OCI-M1 (cell line): ENCODE data around the gene FGR.

ENCODE experiments used
- DNase-seq: peaks from one replicate; lab custom pipeline; 2025; lab: John Stamatoyannopoulos, UW

FGR gene

DNA sequence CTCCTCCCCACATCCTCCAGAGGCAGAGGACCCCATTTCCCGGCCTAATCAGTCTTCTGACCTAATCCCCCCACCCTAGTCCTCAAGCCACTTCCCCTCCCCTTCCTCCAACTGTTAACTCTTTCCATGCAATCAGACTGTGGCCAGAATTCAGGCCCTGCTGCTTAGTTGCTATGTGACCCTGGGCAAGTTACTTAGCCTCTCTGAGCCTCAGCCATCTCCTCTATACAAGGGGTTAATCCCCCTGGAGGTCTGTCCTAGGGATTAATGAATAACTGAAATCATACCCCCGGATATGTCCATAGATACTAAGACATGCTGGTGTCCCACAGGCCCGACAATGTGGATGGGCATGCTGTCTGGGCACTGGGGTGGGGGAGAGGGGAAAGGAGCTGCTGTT, 49.3 kb downstream of the FGR start:
- DNase-seq = no peak

DNA sequence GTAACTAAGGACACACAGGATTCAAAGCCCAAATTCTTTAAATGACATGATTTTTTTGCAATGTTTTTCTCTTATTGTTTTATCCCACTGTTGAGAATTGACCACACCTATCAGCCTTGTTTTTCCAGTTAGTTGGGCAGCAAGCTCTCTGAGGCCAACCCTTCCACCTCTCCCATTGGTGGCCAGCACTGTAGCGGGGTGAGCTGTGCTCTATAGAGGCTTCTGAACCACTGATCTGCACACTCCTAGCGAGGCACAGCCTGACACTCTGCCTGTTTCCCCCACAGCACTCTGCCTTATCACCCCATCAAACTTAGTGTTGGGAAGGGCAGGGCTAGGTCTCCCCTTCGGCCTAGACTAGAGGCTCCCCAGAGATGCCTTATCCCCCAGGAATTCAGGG, 50.5 kb downstream of the FGR start:
- no peak for DNase-seq

DNA sequence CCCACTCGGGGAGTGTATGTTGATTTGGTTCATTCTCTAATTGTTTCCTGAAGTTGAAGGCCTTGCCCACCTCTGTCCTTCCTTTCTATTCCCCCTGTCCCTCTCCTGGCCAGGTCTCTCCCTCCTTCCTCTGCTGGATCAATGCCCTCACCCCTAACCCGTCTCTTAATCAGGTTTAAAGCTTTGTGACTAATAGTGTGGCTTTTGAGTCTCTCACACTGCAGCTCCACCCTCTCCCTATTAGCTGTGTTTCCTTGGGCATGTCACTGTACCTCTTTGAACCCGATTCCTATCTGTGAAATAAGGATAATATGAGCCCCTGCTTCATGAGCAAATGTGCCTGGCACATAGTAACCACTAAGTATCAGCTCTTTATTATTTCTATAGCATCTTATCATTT, 51.5 kb downstream of the FGR start:
- DNase-seq = no peak

DNA sequence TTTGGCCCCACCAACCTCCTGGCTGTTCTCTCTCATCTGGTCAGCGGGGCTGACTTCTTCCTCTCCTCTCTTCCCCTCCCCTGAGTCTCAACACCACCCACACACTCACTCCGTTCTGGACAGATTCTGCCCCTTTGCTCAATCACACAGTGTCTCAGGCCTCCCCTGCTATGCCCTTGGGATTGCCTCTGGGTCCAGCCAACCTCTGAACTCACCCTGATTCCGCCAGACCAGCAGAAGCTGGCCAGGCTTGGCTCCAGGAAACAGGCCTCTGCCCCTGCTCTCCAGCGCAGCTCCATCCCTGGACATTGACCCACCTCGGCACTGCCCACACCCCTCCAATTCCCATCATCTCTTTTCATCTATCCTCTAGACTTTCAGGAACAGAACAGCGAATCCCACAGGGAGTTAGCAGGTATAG, 53.2 kb downstream of the FGR start:
- no peak for DNase-seq

DNA sequence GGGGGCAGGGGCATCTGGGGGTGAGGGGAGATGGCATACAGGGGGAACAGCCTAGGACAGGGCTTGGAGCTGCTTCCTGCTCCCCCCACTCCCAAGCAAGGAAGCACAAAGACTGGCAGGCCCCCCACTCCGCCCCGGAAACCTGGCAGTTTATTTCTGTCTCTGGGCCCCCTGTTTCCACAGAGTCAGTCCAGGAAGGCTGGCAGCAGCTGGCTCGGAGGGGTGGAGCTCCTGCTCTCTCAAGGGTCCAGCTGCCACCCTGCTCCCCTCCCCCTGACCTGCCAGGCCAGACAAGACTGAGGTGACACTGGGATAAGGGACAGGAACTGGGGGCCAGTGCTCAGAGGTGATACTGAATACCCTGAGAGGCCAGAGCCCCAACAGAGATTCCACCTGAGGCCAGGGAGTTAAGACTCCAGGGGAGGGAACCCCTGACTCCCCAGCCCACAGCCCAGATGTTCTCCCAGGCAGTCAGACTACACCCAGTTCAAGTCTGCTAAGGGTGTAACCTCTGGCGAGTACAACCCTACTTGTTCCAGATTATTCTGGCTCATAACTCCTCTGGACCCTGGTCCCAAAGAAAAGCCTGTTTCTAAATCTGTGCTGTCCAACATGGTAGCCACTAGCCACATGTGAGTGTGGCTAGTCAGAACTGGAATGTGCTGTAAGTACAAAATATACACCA, 57.3 kb downstream of the FGR start:
- DNase-seq = no peak

DNA sequence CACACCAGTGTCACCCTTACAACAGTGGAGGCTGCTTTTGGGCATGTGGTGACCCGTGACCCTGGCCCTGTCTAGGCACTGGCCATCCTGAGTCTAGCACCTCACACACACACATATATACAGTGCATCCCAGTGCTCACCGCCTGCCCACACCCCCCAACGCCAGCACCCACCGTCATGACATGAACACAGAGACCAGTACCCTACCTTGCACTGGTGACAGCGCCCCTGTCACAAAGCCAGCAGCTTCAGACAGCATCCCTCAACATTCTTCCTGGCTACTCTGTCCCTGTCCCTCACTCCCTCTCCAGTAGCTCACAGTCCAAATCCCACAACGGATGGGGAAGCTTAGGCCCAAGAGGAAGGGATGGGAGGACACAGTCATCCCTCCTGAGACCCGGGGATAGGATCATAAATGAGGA, 58.2 kb downstream of the FGR start:
- no peak for DNase-seq

DNA sequence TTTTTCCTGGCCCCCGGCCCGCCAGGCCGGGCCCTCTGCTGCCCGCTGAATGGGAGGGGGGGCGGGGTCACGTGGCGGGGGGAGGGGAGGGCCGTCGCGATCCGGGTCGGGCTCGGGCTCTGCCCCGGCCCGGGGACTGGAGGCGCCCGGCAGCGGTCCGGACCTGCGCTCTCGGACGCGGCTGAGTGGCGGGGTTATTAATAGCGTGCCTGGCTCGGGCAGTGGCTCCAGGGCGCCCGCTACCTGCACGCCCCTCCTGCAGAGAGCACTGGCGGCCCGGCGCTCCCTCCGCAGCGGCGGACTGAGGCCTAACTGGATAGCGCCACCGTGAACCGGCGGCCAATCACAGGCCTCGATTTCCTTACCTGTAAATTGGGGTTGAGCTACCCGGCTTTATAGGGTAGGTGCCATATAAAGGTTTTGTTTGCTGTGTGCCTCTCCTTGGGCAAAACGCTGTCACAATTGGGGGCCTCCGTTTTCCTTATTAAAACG, 59.1 kb downstream of the FGR start:
- DNase-seq = no peak

DNA sequence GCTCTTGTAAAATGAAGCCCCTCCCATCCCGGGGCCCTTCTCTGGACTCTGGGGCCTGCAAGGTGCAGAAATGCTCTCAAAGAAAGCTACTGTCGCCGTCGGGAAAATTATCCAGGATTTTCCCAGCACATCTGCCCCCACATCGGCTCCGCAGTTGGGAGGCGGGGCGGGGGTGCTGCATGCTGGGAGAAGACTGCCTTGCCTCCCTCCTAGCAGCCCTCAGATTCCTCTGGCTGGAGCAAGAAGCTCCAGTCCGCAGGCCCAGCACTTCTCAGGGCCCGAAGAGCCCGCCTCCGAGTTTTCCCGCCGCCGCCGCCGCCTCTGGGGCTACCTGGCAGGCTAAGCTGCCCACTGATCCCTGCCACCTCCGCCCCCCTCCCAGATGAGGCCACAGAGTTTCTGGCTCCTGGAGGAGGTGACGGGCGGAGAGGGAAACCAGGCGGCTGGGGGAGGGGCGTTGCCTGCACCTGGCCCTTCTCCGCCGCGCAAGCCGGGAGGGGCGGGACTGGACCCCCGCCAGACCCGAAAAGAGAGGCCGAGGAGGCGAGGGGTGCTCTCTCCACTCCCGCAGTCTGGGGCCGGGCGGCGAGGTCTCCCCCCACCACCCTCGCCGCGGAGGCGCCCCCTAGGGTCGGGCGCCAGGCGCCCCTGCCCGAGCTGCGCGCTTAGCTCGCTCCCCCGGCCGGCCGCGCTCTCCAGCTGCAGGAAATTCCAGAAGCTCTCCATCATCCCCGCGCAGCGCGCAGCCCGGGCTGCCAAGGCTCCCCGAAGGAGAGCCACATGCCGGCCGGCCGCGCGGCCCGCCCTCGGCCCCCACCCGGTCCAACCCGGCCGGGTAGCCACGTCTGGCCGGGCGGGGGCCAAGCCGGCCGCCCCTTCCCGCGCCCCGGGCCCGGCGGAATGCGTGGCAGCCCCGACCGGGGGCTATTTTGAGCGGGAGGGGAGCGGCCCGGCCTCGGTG, 59.8 kb downstream of the FGR start:
- DNase-seq = no peak

DNA sequence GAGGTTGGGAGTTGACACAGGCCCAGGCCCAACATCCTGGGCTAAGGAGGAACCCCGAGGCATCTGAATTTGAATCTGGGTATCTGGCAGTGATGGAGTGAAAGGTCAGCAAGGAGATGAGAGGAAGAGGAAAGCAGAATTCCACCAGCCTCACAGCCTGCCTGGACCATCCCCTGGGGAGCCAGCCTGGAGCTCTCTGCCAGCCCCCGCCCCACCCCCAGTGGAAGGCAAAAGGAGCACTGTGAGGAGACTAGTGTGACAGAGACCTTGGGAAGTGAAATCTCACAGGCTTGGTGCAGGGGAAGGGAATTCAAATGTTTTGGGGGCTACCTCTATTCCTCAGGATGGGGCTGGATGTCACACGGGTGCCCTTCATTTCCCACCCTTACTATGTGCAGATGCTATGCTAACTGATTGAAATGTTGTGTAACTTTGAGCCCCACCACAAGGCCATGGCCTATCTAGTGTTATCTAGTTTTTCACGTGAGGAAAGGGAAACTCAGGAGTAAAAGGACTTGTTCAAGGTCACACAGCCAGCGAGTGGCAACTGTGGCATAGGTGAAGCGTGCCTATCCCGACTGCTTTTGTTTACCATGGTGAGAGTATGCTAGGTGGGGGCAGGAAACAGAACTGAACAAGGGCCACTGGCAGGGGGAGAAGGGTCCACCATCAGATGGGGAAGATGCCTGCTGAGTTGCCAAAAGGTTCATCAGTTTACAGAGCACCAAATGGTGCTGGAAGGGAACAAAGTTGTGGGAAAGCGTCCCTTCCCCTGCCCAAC, 60.8 kb downstream of the FGR start:
- DNase-seq = peak; percentile 25

DNA sequence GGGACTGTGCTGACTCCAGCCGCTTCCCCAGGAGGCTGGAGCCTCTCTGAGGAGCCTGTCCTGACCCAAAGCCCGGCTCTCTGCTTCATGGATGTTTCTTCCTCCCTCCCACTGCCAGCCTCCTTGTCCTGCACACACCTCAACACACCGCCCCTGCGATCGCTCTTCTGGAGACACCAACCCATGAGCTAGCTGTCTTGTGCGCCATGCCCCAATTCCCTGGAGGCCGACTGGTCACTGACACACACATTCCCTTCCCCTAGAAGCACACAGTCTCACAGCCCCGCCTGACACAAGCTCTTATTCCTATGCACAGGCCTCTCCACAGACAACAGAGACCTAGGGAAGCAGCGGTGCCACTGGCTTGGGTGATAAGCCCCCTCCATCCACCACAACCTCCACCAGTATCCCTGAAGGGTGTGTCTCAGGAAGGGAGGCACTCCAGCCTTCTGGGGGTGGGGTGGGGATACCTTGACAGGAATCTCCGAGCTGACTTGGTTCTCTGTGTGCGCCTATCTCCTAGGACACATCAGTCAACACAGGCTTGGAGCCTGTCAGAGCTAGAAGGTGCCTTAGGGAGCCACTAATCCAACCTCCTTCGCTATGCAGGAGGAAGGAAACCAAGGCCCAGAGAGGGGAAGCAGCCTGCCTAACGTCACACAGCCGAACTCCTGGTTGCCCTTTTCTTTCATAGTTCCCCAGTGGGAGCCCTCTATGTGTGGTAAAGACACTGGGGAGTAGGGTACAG, 62.1 kb downstream of the FGR start:
- DNase-seq = no peak

DNA sequence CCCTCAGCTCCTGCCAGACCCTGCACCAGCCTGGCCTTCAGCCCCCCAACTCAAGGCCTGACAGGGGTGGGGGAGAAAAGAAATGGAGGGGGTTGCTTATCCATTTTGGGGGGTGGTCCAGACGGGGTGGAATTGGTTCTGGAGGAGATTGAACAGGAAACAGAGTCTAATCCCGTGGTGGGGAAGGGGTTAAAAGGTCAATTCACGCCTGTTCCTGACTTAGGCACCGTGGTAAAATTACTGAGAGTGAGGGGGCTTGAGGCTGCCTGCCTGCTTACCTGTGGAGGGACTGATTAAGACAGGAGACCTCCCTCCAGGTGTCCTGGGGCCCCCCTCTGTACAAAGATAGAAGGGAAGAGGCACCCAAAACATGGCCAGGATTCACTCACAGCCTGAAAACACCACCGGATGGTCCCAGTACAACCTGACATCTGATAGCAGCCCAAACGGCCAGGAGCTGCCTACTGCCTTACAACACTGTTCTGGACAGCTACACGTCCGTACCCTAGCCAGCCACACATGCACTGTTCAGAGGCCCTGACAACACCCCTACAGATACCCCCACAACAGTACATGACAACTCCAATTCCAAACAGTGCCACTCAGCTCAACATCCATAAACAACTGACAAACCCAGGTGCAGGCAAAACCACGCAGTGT, 62.8 kb downstream of the FGR start:
- DNase-seq = no peak

DNA sequence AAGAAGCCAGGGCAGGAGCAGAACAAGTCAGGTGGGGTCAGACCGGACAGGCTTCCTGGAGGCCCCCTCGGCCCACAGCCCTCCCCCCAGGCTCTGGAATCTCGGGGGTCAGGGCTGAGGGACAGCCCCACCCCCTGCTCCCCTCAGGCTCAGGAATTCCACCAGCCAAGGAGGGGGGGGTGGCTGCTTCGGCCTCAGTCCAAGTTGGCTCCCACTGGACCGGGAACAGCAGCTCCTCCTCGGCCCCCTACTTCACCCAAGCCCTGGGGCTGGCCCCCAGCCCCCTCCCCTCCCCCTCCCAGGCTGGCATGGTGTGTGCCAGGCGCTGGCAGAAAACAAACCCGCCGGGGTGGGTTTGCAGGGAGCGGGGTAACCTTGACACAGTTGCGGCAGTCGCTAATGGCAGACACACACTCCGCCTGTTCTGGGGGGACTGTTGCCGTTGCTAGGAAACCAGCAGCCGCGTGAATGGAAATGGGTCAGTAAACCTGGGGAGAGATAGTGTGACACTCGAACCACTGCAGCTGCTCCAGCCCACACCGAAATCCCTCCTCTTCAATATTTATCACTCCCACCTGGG, 63.5 kb downstream of the FGR start:
- DNase-seq = no peak

DNA sequence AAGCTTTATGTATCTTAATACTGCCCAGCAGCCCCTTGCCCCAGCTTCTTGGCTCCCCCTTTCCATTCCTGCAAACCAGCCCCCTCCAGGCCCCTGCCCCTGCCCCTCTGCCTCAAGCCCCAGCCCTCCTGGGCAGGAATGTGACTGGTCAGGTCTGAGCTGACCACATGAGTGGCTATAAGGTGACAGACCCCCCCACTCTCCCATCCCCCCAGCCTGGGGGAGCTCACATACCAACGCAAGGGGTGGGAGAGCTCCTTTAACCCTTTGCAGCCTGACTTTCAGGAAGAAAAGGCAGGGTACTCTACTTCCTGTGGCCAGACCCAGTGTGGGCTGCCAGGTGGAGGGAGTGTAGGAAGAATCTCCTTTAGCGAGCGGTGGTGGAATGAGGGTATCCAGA, 64.2 kb downstream of the FGR start:
- DNase-seq = no peak

DNA sequence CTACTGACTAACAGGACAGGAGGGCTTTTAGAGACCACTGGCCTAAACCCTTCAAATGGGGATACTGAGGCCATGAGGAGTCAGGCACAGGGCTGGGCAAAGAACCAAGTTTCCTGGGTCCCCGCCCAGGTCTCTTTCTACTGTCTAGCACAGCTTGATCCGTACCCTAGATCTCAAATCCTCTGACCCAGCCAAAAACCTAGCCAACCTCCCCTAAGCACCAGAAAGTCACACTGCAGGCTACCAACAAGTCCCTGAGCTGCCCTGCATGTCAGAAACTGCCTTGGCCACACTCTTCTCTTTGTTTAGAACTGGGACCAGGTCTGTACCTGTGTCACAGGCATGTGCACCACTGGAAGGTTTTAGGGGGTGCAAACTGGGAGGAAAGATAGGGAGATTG, 64.6 kb downstream of the FGR start:
- DNase-seq = no peak

DNA sequence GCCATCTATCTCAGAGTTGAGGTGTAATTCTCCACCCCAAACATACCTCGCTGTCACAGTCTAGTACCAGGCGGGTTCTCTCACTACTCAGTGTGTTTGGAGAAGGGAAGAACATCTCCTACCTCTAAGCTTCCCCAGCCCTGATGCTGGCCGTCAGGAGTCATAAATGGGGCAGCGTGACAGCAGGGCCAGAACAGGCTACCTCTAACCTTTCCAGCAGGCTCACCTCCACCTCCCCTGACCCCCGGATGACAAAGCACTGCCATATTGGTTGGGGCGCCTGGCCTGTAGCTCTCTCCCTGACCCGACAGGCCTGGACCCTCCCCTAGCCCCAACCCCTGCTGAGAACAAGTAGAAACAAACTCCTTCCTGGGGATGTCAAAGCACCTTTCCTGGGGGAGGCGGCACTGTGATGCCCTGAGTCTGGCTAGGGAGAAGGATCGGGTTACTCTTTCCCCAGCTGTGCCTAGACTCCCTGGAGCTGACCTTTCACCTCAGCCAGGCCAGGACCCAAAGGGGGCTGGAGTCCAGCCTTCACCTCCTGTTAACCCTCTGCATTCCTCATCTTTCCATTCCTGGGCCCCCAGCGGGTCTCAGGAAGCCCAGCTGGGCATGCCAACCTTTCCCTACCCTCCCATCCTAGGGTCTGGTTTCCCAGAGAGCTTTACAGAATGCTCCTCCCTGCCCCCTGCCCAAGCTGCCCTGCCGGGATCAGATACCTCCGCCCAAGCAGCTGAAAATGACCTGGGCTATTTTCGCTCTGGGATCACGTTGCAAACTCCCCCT, 65.3 kb downstream of the FGR start:
- no peak for DNase-seq

DNA sequence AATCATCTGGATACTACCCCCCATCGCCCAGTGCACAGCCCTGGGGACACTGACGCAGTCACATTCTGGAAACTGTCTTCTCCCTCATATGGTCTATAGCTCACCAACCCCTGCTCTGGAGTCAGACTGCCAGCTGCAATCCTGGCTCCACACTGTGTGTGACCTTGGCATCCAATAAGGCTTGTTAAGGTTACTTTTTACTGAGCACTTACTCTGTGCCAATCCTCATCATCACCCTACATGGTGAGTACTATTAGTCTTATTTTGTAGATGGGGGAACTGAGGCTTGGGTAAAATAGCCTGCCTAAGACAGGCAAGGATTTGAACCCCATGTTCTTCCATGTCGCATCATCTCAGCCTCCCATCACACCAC, 65.9 kb downstream of the FGR start:
- no peak for DNase-seq

DNA sequence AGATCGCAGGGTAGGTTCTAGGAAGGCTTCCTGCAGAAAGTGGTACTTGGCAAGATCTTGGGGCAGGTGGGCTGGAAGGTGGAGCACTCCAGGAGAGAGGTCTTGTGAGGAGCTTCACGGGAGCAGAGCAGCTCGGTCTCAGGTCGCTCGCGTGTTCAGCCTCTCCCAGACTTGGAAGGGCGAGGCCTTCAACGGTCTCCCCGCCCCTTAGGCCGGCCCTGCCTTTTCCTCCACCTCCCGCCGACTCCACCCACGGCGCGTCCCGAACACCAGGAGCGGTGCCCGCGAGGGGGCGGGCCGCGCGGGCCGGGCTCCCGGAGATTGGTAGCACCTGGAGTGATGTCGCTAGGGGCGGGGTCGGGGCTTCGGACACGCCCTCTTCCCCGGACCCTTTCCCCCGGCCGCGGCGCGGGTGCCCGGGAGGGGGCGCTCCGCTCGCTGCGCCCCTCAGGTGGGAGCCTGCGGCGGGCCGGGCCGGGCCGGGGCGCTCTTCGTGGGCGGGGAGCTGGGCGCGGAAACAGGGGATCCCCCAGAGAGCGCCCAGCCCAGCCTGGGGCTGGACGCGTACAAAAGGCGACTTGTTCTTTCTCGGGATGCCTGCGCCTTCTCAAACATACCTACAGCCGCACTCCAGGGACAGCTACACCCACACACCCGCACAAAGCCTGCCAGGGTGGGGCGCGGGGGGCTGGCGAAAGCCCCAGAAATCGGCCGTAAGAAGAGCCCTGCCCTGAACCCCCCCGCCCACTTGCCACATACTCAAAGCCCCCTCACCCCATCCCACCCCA, 66.5 kb downstream of the FGR start:
- peak; percentile 97 for DNase-seq

DNA sequence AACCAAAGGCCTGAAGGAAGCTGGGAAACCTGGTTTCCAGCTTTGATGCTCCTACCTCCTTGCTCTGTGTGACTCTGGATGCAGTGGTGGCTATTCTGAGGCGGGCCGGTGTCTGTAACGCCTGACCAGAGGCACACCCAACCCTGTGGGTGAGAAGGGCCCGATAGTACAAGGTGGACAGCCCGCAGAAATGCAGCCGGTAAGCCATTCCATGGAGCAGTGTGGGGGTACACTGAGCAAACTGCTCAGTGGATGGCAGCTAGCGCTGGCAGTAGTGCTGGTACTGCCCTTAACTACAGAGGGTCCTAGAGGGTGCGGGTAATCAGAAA, 67.0 kb downstream of the FGR start:
- DNase-seq = no peak

DNA sequence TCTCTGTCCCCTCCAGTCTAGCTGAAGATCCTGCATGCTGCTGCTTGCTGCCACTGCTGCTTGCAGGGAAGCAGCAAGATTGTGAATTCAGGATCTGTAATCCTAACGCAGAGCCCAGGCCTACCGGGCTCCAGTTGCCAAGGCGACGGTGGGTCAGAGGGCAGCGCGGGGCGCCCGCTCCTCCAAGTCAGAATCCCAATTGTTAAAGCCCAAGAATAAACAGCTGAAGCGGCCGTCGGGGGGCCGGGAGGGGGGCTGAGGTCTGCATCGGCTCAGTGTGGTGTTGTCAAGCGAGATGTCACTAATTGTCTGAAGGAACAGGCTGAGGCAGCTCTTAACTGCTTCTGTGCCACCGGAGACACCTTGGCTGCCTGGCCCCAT, 67.8 kb downstream of the FGR start:
- no peak for DNase-seq
